ENCODE results near the gene TUBAL3. TPM values are rescaled to one million over a fixed set of nuclear protein-coding genes. Genes with fewer than 3 reads are reported as not detected.

TUBAL3 gene
- total and polyA plus RNA-seq, 9 of the 15 experiments (the other 6 are each of a cell fraction or from before 2014, with no cell fraction given) = 5.5 to 10.1 (median 6.9) TPM

DNA sequence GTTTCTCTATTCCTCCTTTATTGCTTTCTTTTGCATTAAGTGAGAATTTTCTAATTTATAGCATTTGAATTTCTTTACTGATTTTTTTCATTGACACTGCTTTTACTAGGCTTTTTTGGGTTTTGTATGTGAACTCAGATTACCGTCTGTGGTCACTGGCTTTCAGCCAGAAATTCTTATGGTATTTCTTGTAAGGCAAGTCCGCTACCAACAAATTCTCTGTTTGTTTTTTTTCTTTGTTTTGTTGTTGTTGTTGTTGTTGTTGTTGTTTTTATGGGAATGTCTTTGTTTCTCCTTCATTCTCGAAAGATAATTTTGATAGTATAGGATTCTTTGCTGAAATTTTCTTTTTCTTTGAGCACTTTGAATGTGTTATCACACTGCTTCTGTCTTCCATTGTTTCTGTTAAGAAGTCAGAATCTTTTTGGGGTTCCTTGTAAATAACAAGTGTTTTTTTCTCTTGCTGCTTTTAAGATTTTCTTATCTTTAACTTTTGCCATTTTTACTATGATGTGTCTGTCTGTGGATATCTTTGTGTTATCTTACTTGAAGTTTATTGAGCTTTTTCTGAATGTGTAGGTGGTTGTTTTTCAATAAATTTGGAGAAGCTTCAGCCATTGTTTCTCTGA lies 15.0 kb upstream of the TUBAL3 start:
- Histone ChIP-seq H3K4me2 (ENCODE audit: insufficient read depth, low read length) (no peak overlapping the region), H4K20me1 (replicated peaks; ENCODE audit: control insufficient read depth, insufficient read depth, low read length) (0 out of 2 replicates have a peak, but pooled peaks cover 1% of the 10 kb centered on the region), H3K27ac (ENCODE audit: extremely low read depth, low read depth, low read length) (no peak overlapping the region), H3K9ac (ENCODE audit: insufficient read depth in 1 of 2, low read depth in 2 of 2, low read length in 2 of 2) (no peak overlapping the region), H3K36me3 (ENCODE audit: control insufficient read depth, insufficient read depth, low read length) (peaks cover 41% of the 10 kb centered on the region), H3K9me3 (replicated peaks; ENCODE audit: control insufficient read depth, insufficient read depth, low read depth, low read length) (no peaks in the 10 kb centered on the region; the same call in 1 of the 2 replicates), H3K4me3 (no peak overlapping the region), H3K79me2 (ENCODE audit: control insufficient read depth, insufficient read depth, low read length) (peaks cover 100% of the 10 kb centered on the region), H2AFZ (ENCODE audit: low read depth, low read length) (no peak overlapping the region), H3K9me1 (ENCODE audit: control insufficient read depth, insufficient read depth, low read length) (no peaks in the 10 kb centered on the region), H3K4me1 (replicated peaks in 1 of 2; ENCODE audit: control insufficient read depth in 2 of 2, insufficient read depth in 2 of 2, low read length in 2 of 2) (peaks cover 3 to 4% of the 10 kb centered on the region in 2 experiments; a peak in 3 of 5 replicates), H3K27me3 (ENCODE audit: control insufficient read depth in 2 of 2, insufficient read depth in 2 of 2, low read length in 2 of 2) (no peaks in the 10 kb centered on the region)
- FAIRE-seq = no peak
- POLR2A ChIA-PET = interaction anchor here (0.7 kb wide), 1 partner anchor 571 kb away, joined by 3 read pairs; no protein-coding TSS in a partner anchor
- CTCF ChIA-PET (ENCODE audit: low intra/inter-chr PET ratio) = no interaction called here
- no TSS peak for BruUV-seq (replicated peaks)
- ATAC-seq = no peak
- intact Hi-C loops (cut with micrococcal nuclease) (no loop called here), in situ Hi-C loops (cut with MboI) (no loop called here)
- no peak for TF ChIP-seq NR3C1 (CRISPR knock-in tag; IDR thresholded peaks at IDR 0.05)
- 0 out of 2 replicates have a peak, but pooled peaks have one; percentile 3 for TF ChIP-seq CC2D1A (IDR thresholded peaks at IDR 0.05)
- no peak for DNase-seq (ENCODE audit: extremely low read depth in 1 of 4, low spot score in 3 of 4)
- WGBS (ENCODE audit: insufficient coverage, low coverage, missing lambda C conversion rate) = 90% methylated on average over 3 of the region's 3 CpGs

DNA sequence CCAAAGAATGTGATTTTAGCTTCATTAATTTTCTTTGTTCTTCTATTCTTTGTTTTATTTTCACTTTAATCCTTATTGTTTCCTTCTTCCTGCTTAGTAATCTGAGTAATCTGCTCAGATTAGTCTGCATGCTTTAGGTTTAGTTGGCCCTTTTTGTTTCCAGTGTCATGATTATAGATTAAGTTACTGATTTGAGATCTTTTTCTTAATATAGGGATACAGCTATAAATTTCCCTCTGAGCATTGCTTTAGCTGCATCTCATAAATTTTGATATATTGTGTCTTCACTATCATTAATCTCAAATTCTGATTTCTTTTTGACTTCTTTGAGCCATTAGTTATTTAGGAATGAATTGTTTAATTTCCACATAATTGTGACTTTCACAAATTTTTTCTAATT lies 14.0 kb upstream of the TUBAL3 start:
- intact Hi-C loops (cut with micrococcal nuclease) (no loop called here), in situ Hi-C loops (cut with MboI) (no loop called here)
- Histone ChIP-seq H3K4me1 (replicated peaks in 1 of 2; ENCODE audit: control insufficient read depth in 2 of 2, insufficient read depth in 2 of 2, low read length in 2 of 2) (peaks cover 3 to 5% of the 10 kb centered on the region in 2 experiments; a peak in 3 of 5 replicates), H3K79me2 (ENCODE audit: control insufficient read depth, insufficient read depth, low read length) (peaks cover 100% of the 10 kb centered on the region), H3K27ac (ENCODE audit: extremely low read depth, low read depth, low read length) (no peak overlapping the region), H3K9me1 (ENCODE audit: control insufficient read depth, insufficient read depth, low read length) (no peaks in the 10 kb centered on the region), H3K4me2 (ENCODE audit: insufficient read depth, low read length) (no peak overlapping the region), H2AFZ (ENCODE audit: low read depth, low read length) (no peak overlapping the region), H3K36me3 (ENCODE audit: control insufficient read depth, insufficient read depth, low read length) (peaks cover 40% of the 10 kb centered on the region), H4K20me1 (replicated peaks; ENCODE audit: control insufficient read depth, insufficient read depth, low read length) (no peaks in the 10 kb centered on the region), H3K9ac (ENCODE audit: insufficient read depth in 1 of 2, low read depth in 2 of 2, low read length in 2 of 2) (no peak overlapping the region), H3K9me3 (replicated peaks; ENCODE audit: control insufficient read depth, insufficient read depth, low read depth, low read length) (no peaks in the 10 kb centered on the region; the same call in 1 of the 2 replicates), H3K27me3 (ENCODE audit: control insufficient read depth in 2 of 2, insufficient read depth in 2 of 2, low read length in 2 of 2) (no peaks in the 10 kb centered on the region), H3K4me3 (no peak overlapping the region)
- FAIRE-seq (no peak), DNase-seq (ENCODE audit: extremely low read depth in 1 of 4, low spot score in 3 of 4) (no peak), ATAC-seq (no peak)
- no TSS peak for BruUV-seq (replicated peaks)
- CTCF ChIA-PET (ENCODE audit: low intra/inter-chr PET ratio) = no interaction called here
- POLR2A ChIA-PET = no interaction called here
- TF ChIP-seq, protein P1, sequence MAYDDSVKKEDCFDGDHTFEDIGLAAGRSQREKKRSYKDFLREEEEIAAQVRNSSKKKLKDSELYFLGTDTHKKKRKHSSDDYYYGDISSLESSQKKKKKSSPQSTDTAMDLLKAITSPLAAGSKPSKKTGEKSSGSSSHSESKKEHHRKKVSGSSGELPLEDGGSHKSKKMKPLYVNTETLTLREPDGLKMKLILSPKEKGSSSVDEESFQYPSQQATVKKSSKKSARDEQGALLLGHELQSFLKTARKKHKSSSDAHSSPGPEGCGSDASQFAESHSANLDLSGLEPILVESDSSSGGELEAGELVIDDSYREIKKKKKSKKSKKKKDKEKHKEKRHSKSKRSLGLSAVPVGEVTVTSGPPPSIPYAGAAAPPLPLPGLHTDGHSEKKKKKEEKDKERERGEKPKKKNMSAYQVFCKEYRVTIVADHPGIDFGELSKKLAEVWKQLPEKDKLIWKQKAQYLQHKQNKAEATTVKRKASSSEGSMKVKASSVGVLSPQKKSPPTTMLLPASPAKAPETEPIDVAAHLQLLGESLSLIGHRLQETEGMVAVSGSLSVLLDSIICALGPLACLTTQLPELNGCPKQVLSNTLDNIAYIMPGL (CRISPR knock-in tag; IDR thresholded peaks at IDR 0.05) = no peak
- TF ChIP-seq, protein P2, sequence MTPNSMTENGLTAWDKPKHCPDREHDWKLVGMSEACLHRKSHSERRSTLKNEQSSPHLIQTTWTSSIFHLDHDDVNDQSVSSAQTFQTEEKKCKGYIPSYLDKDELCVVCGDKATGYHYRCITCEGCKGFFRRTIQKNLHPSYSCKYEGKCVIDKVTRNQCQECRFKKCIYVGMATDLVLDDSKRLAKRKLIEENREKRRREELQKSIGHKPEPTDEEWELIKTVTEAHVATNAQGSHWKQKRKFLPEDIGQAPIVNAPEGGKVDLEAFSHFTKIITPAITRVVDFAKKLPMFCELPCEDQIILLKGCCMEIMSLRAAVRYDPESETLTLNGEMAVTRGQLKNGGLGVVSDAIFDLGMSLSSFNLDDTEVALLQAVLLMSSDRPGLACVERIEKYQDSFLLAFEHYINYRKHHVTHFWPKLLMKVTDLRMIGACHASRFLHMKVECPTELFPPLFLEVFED (CRISPR knock-in tag; conservative IDR thresholded peaks at IDR 0.05) = no peak
- TF ChIP-seq PHF21A (IDR thresholded peaks at IDR 0.05; ENCODE audit: borderline replicate concordance, low read depth) = no peak
- TF ChIP-seq RBM39 (optimal IDR thresholded peaks at IDR 0.05; ENCODE audit: low read depth, low read length) = no peak
- no peak for TF ChIP-seq KDM1A (IDR thresholded peaks at IDR 0.05)
- no peak for TF ChIP-seq ZNF24 (IDR thresholded peaks at IDR 0.05)
- TF ChIP-seq MCM3 (IDR thresholded peaks at IDR 0.05) = no peak
- no peak for TF ChIP-seq TCF7L2 (IDR thresholded peaks at IDR 0.05; ENCODE audit: low read depth, low read length)
- no peak for TF ChIP-seq JUND (IDR thresholded peaks at IDR 0.05; ENCODE audit: borderline replicate concordance, low read depth, low read length)
- no peak for TF ChIP-seq JUND (tag; IDR thresholded peaks at IDR 0.05; ENCODE audit: borderline replicate concordance, low read depth, low read length)
- TF ChIP-seq, protein P3, sequence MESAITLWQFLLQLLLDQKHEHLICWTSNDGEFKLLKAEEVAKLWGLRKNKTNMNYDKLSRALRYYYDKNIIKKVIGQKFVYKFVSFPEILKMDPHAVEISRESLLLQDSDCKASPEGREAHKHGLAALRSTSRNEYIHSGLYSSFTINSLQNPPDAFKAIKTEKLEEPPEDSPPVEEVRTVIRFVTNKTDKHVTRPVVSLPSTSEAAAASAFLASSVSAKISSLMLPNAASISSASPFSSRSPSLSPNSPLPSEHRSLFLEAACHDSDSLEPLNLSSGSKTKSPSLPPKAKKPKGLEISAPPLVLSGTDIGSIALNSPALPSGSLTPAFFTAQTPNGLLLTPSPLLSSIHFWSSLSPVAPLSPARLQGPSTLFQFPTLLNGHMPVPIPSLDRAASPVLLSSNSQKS (CRISPR knock-in tag; IDR thresholded peaks at IDR 0.05) = no peak

All from K562 (cell line).